22Rv1 (cell line): Measurements from ENCODE around the gene POLR2C.

Experiments
- CTCF ChIP-seq: fragments of 450-650 bp; IDR thresholded peaks from 2 replicates; pipeline ENCODE4 v1.5.1; 2017; ENCODE audit warnings: mild to moderate bottlenecking
- ZFX ChIP-seq: fragments of 450-650 bp; IDR thresholded peaks from 2 replicates; pipeline ENCODE4 v1.6.1; 2017; ENCODE audit warnings: antibody characterized with exemption, borderline replicate concordance

GRCh38 chr16:57497121-57497520 is 34.6 kb downstream of the POLR2C start:
- no peak for TF ChIP-seq CTCF
- no peak for TF ChIP-seq ZFX
